Measurements from ENCODE around the gene GRK5.
A peak's percentile ranks its signal among the peaks of the same experiment; 100 is the strongest.

Gene GRK5

DNA sequence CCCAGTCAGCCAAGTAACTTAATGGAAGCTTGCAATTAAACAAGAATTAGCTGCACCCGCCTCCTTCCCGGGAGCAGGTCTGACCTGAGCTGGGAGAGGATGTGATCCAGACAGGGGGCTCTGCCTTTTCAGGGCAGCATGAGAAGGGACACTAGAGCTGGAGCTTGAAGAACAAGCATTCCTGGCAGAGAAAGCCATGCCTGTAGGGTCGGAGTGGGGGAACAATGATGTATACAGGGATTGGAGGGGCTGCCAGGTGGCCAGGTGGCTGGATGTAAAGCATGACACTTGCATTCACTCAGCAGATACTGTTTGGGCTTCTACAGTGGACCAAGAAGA lies 112.5 kb downstream of the GRK5 start:
- Histone ChIP-seq H4K5ac (ENCODE audit: low read length) (no peak overlapping the region), H3K4me1 (ENCODE audit: control insufficient read depth, low read depth, low read length) (peaks cover 17% of the 10 kb centered on the region)
- no CpG with 5 or more reads among the region's 3 CpGs for WGBS (ENCODE audit: extremely low coverage, insufficient coverage, low lambda C conversion rate)

DNA sequence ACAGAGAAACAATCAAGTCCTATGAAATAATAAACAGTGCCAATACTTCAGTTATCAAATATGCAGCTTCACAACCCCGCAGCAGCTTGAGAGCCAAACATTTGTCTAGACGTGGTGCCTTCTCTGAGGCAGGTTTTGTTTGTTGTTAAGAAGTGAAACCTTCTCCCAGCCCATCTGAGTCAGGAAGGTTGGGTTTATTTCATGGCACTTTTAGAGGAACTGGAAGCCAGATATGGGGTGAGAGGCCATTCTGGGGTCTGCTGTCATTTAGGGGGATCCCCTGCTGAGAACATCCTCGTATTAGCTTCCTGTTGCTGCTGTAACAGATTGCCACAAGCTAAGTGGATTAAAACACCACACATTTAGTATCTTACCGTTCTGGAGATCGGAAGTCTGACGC lies 113.6 kb downstream of the GRK5 start:
- no peak overlapping the region for H3K9ac ChIP-seq (ENCODE audit: low read length)
- H4K8ac ChIP-seq (ENCODE audit: low read depth, low read length) = no peak overlapping the region
- no peak overlapping the region for H3K4me2 ChIP-seq (ENCODE audit: low read length)
- H3K27me3 ChIP-seq (ENCODE audit: insufficient read depth, low read length, poor library complexity) = no peaks in the 10 kb centered on the region
- H3K79me1 ChIP-seq (ENCODE audit: low read length) = no peaks in the 10 kb centered on the region
- WGBS (ENCODE audit: extremely low coverage, insufficient coverage, low lambda C conversion rate) = no CpG with 5 or more reads among the region's 6 CpGs
- H3K56ac ChIP-seq (ENCODE audit: low read length) = no peak overlapping the region
- H3K4me3 ChIP-seq (ENCODE audit: low read length) = no peak overlapping the region
- H3K36me3 ChIP-seq (ENCODE audit: control insufficient read depth, insufficient read depth, low read length) = no peaks in the 10 kb centered on the region
- H3K18ac ChIP-seq (ENCODE audit: low read length) = no peak overlapping the region
- H2BK15ac ChIP-seq (replicated peaks; ENCODE audit: low read depth) = no peak overlapping the region
- no peak overlapping the region for H2AK5ac ChIP-seq (ENCODE audit: low read length)
- no peaks in the 10 kb centered on the region for H3K79me2 ChIP-seq (ENCODE audit: control insufficient read depth, insufficient read depth, low read length)
- DNase-seq = no peak
- H2BK5ac ChIP-seq (ENCODE audit: low read length) = no peak overlapping the region
- H2BK120ac ChIP-seq (ENCODE audit: low read depth, low read length) = no peak overlapping the region
- H3K23ac ChIP-seq (ENCODE audit: low read length) = no peak overlapping the region
- H3K27ac ChIP-seq (ENCODE audit: low read depth, low read length) = no peak overlapping the region
- H4K5ac ChIP-seq (ENCODE audit: low read length) = no peak overlapping the region
- no peak overlapping the region for H3K4ac ChIP-seq (ENCODE audit: low read depth, low read length)
- peaks cover 15% of the 10 kb centered on the region for H3K4me1 ChIP-seq (ENCODE audit: control insufficient read depth, low read depth, low read length)

More for the DNA sequence above, 112.5 kb downstream of the GRK5 start:
- no peak for DNase-seq
- Histone ChIP-seq H3K27me3 (ENCODE audit: insufficient read depth, low read length, poor library complexity) (no peaks in the 10 kb centered on the region), H3K23ac (ENCODE audit: low read length) (peak overlapping the region; percentile 29), H2BK120ac (ENCODE audit: low read depth, low read length) (no peak overlapping the region), H3K56ac (ENCODE audit: low read length) (peak overlapping the region; percentile 34), H3K79me1 (ENCODE audit: low read length) (no peaks in the 10 kb centered on the region), H3K4me2 (ENCODE audit: low read length) (no peak overlapping the region), H3K4me3 (ENCODE audit: low read length) (no peak overlapping the region), H3K36me3 (ENCODE audit: control insufficient read depth, insufficient read depth, low read length) (no peaks in the 10 kb centered on the region), H2BK5ac (ENCODE audit: low read length) (no peak overlapping the region), H2BK15ac (replicated peaks; ENCODE audit: low read depth) (no peak overlapping the region), H4K8ac (ENCODE audit: low read depth, low read length) (no peak overlapping the region), H3K4ac (ENCODE audit: low read depth, low read length) (no peak overlapping the region), H2AK5ac (ENCODE audit: low read length) (no peak overlapping the region), H3K18ac (ENCODE audit: low read length) (no peak overlapping the region), H3K27ac (ENCODE audit: low read depth, low read length) (no peak overlapping the region), H3K79me2 (ENCODE audit: control insufficient read depth, insufficient read depth, low read length) (no peaks in the 10 kb centered on the region), H3K9ac (ENCODE audit: low read length) (no peak overlapping the region)

DNA sequence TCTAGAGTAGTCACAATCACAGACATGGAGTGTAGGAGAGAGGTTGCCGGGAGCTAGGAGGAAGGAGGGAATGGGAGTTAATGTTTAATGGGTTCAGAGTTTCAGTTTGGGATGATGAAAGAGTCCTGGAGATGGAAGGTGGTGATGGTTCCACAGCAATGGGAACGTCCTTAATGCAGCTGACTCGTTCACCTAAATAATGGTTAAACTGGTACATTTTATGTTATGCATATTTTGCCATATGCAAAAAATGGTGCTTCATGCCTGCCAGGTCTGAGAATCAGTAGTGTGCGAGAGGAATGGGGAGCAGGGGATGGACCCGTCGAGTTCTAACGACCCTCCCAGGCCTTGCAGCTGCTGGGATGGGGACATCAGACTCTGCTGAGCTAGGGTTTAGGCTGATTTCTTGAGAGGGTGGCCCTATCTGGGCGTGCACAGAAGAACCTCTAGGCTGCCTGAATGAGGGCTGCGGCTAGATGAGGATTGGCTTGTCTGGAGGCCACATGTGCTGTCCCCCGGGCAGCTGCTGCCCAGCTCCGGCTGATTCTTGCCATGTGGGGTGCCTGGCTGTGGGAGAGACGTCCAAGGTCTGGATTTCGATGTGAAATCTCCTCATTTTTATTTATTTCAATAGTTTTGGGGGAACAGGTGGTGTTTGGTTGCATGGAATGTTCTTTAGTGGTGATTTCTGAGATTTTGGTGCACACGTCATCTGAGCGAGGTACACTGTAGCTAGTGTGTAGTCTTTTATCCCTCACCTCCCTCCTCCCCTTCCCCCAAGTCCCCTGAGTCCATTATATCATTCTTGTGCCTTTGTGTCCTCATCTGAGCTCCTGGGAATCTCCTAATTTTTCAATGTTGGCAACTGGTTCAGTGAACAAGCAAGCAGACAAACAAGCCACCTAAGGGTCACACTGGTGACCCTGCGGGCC lies 116.0 kb downstream of the GRK5 start:
- Histone ChIP-seq H3K4ac (ENCODE audit: low read depth, low read length) (no peak overlapping the region), H3K79me2 (ENCODE audit: control insufficient read depth, insufficient read depth, low read length) (no peaks in the 10 kb centered on the region), H3K4me3 (ENCODE audit: low read length) (no peak overlapping the region), H4K5ac (ENCODE audit: low read length) (no peak overlapping the region), H3K79me1 (ENCODE audit: low read length) (no peaks in the 10 kb centered on the region), H2BK5ac (ENCODE audit: low read length) (no peak overlapping the region), H3K56ac (ENCODE audit: low read length) (no peak overlapping the region), H3K9ac (ENCODE audit: low read length) (no peak overlapping the region), H4K8ac (ENCODE audit: low read depth, low read length) (no peak overlapping the region), H2BK15ac (replicated peaks; ENCODE audit: low read depth) (no peak overlapping the region), H2BK120ac (ENCODE audit: low read depth, low read length) (no peak overlapping the region), H2AK5ac (ENCODE audit: low read length) (no peak overlapping the region), H3K27ac (ENCODE audit: low read depth, low read length) (no peak overlapping the region), H3K18ac (ENCODE audit: low read length) (no peak overlapping the region), H3K27me3 (ENCODE audit: insufficient read depth, low read length, poor library complexity) (no peaks in the 10 kb centered on the region), H3K36me3 (ENCODE audit: control insufficient read depth, insufficient read depth, low read length) (no peaks in the 10 kb centered on the region), H3K4me1 (ENCODE audit: control insufficient read depth, low read depth, low read length) (peaks cover 2% of the 10 kb centered on the region), H3K23ac (ENCODE audit: low read length) (no peak overlapping the region), H3K4me2 (ENCODE audit: low read length) (no peak overlapping the region)
- no peak for DNase-seq
- WGBS (ENCODE audit: extremely low coverage, insufficient coverage, low lambda C conversion rate) = no CpG with 5 or more reads among the region's 16 CpGs

DNA sequence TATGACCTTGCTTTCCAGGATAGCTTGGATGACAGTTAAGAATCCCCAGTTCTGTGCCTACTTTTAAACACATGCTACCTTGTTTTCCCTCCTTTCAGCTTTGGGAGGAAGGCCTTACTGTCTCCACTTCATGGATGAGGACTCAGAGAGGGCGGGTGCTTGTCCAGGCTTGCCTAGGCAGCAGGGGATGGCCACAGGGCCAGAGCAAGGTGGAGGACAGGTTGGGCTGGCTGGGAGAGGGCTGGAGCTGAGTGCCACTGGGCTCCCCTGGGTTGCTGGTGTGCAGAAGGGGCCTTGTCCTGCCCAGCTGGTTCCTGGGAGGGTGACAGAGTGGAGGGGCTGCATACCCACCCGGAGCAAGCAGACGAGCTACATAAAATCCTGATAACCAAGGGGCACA lies 117.8 kb downstream of the GRK5 start:
- no peak overlapping the region for H3K4ac ChIP-seq (ENCODE audit: low read depth, low read length)
- H3K4me1 ChIP-seq (ENCODE audit: control insufficient read depth, low read depth, low read length) = no peaks in the 10 kb centered on the region
- no peak overlapping the region for H3K18ac ChIP-seq (ENCODE audit: low read length)
- no peak overlapping the region for H4K5ac ChIP-seq (ENCODE audit: low read length)
- H3K4me3 ChIP-seq (ENCODE audit: low read length) = no peak overlapping the region
- no peak overlapping the region for H2AK5ac ChIP-seq (ENCODE audit: low read length)
- no peak overlapping the region for H2BK120ac ChIP-seq (ENCODE audit: low read depth, low read length)
- H3K79me1 ChIP-seq (ENCODE audit: low read length) = no peaks in the 10 kb centered on the region
- H3K56ac ChIP-seq (ENCODE audit: low read length) = no peak overlapping the region
- H3K36me3 ChIP-seq (ENCODE audit: control insufficient read depth, insufficient read depth, low read length) = no peaks in the 10 kb centered on the region
- H3K4me2 ChIP-seq (ENCODE audit: low read length) = no peak overlapping the region
- DNase-seq = no peak
- H3K79me2 ChIP-seq (ENCODE audit: control insufficient read depth, insufficient read depth, low read length) = no peaks in the 10 kb centered on the region
- no peak overlapping the region for H3K9ac ChIP-seq (ENCODE audit: low read length)
- H2BK15ac ChIP-seq (replicated peaks; ENCODE audit: low read depth) = no peak overlapping the region
- H3K27ac ChIP-seq (ENCODE audit: low read depth, low read length) = no peak overlapping the region
- H2BK5ac ChIP-seq (ENCODE audit: low read length) = no peak overlapping the region
- no peak overlapping the region for H3K23ac ChIP-seq (ENCODE audit: low read length)
- H3K27me3 ChIP-seq (ENCODE audit: insufficient read depth, low read length, poor library complexity) = no peaks in the 10 kb centered on the region
- no peak overlapping the region for H4K8ac ChIP-seq (ENCODE audit: low read depth, low read length)
- no CpG with 5 or more reads among the region's 3 CpGs for WGBS (ENCODE audit: extremely low coverage, insufficient coverage, low lambda C conversion rate)

DNA sequence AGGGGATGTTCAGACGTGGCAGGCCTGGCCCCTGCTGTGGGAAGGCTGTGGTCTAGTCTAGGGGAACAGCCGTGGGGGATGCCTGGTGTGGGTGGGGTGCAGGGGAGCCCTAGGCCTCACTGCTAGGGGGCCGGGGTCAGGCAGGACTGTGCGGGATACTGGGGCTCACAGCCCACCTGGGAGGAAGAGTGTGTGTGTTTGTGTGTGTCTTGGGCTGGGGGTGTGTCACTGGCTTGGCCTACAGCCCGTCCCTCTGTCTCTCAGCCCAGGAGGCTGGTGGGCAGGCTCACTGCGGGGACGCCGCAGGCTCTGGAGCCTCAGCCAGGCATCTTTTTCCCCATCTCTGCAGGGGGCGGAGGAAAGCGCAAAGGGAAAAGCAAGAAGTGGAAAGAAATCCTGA lies 118.8 kb downstream of the GRK5 start:
- H2BK15ac ChIP-seq (replicated peaks; ENCODE audit: low read depth) = no peak overlapping the region
- no peak for DNase-seq
- H2BK5ac ChIP-seq (ENCODE audit: low read length) = no peak overlapping the region
- no peak overlapping the region for H2AK5ac ChIP-seq (ENCODE audit: low read length)
- no peak overlapping the region for H3K4me3 ChIP-seq (ENCODE audit: low read length)
- H4K8ac ChIP-seq (ENCODE audit: low read depth, low read length) = no peak overlapping the region
- no peak overlapping the region for H3K23ac ChIP-seq (ENCODE audit: low read length)
- no peak overlapping the region for H4K5ac ChIP-seq (ENCODE audit: low read length)
- H3K4ac ChIP-seq (ENCODE audit: low read depth, low read length) = no peak overlapping the region
- H3K27ac ChIP-seq (ENCODE audit: low read depth, low read length) = no peak overlapping the region
- no peaks in the 10 kb centered on the region for H3K79me2 ChIP-seq (ENCODE audit: control insufficient read depth, insufficient read depth, low read length)
- no peak overlapping the region for H2BK120ac ChIP-seq (ENCODE audit: low read depth, low read length)
- no peaks in the 10 kb centered on the region for H3K36me3 ChIP-seq (ENCODE audit: control insufficient read depth, insufficient read depth, low read length)
- no peak overlapping the region for H3K18ac ChIP-seq (ENCODE audit: low read length)
- no peaks in the 10 kb centered on the region for H3K79me1 ChIP-seq (ENCODE audit: low read length)
- no CpG with 5 or more reads among the region's 10 CpGs for WGBS (ENCODE audit: extremely low coverage, insufficient coverage, low lambda C conversion rate)
- H3K4me1 ChIP-seq (ENCODE audit: control insufficient read depth, low read depth, low read length) = no peaks in the 10 kb centered on the region
- no peak overlapping the region for H3K56ac ChIP-seq (ENCODE audit: low read length)
- H3K27me3 ChIP-seq (ENCODE audit: insufficient read depth, low read length, poor library complexity) = no peaks in the 10 kb centered on the region
- no peak overlapping the region for H3K4me2 ChIP-seq (ENCODE audit: low read length)
- H3K9ac ChIP-seq (ENCODE audit: low read length) = no peak overlapping the region

Data from mesendoderm (in vitro differentiated cells).